ENCODE results near the gene BST1.

DNA sequence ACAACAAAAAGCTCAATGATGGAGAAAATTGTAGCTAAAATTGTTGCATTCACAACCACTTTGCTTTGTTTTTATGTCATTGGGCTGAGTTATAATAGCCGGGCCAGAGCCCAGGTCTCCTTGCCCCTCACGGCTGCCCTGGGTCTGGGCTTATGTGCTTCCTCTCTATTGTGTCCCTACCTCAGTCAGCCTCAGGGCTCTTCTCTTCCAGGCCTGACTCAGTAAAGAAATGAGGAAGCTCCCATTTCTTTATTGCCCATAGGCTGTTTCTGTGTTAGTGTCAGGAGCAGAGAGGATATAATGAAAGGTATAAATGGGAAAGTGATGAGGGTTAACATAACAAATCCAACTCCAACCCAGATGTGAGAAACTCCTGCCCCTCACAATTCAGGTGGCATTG, 18.0 kb downstream of the BST1 start:
- TF ChIP-seq, protein P1, sequence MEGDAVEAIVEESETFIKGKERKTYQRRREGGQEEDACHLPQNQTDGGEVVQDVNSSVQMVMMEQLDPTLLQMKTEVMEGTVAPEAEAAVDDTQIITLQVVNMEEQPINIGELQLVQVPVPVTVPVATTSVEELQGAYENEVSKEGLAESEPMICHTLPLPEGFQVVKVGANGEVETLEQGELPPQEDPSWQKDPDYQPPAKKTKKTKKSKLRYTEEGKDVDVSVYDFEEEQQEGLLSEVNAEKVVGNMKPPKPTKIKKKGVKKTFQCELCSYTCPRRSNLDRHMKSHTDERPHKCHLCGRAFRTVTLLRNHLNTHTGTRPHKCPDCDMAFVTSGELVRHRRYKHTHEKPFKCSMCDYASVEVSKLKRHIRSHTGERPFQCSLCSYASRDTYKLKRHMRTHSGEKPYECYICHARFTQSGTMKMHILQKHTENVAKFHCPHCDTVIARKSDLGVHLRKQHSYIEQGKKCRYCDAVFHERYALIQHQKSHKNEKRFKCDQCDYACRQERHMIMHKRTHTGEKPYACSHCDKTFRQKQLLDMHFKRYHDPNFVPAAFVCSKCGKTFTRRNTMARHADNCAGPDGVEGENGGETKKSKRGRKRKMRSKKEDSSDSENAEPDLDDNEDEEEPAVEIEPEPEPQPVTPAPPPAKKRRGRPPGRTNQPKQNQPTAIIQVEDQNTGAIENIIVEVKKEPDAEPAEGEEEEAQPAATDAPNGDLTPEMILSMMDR (IDR thresholded peaks at IDR 0.05): no peak
- TF ChIP-seq, protein P2, sequence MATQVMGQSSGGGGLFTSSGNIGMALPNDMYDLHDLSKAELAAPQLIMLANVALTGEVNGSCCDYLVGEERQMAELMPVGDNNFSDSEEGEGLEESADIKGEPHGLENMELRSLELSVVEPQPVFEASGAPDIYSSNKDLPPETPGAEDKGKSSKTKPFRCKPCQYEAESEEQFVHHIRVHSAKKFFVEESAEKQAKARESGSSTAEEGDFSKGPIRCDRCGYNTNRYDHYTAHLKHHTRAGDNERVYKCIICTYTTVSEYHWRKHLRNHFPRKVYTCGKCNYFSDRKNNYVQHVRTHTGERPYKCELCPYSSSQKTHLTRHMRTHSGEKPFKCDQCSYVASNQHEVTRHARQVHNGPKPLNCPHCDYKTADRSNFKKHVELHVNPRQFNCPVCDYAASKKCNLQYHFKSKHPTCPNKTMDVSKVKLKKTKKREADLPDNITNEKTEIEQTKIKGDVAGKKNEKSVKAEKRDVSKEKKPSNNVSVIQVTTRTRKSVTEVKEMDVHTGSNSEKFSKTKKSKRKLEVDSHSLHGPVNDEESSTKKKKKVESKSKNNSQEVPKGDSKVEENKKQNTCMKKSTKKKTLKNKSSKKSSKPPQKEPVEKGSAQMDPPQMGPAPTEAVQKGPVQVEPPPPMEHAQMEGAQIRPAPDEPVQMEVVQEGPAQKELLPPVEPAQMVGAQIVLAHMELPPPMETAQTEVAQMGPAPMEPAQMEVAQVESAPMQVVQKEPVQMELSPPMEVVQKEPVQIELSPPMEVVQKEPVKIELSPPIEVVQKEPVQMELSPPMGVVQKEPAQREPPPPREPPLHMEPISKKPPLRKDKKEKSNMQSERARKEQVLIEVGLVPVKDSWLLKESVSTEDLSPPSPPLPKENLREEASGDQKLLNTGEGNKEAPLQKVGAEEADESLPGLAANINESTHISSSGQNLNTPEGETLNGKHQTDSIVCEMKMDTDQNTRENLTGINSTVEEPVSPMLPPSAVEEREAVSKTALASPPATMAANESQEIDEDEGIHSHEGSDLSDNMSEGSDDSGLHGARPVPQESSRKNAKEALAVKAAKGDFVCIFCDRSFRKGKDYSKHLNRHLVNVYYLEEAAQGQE (IDR thresholded peaks at IDR 0.05; ENCODE audit: insufficient read depth in 1 of 2, low read depth in 2 of 2, low read length in 1 of 2): no peak
- TF ChIP-seq POLR2AphosphoS5 (IDR thresholded peaks at IDR 0.05; ENCODE audit: low read depth, low read length) (no peak), TCF7L2 (IDR thresholded peaks at IDR 0.05; ENCODE audit: low read depth, low read length) (no peak), SIN3A (IDR thresholded peaks at IDR 0.05; ENCODE audit: borderline replicate concordance, insufficient read depth, low read depth, low read length) (no peak)
